Erythroblast (primary cell): ENCODE measurements around the gene SMAD5.

Experiments used
- GATA1 ChIP-seq: IDR thresholded peaks from 2 replicates; pipeline ENCODE4 v1.6.1; 2011; ENCODE audit warnings: low read depth, mild to moderate bottlenecking, control low read depth, low read length, moderate library complexity
- POLR2A ChIP-seq: IDR thresholded peaks from 2 replicates; pipeline ENCODE4 v1.6.1; 2011; ENCODE audit warnings: mild to moderate bottlenecking, low read length

GRCh38 chr5:136098176-136098575 is 34.5 kb upstream of the SMAD5 start:
- TF ChIP-seq POLR2A (no peak), GATA1 (no peak)
